H1 (cell line): ENCODE data around the gene GSPT1. TPM values are rescaled to one million over a fixed set of nuclear protein-coding genes. Genes with fewer than 3 reads are reported as not detected.

Source experiments
- CTCF ChIA-PET: fragments of 300-600 bp; sonication (Branson Sonifier 250); formaldehyde crosslinking; loops from one replicate; lab custom pipeline; 2021; ENCODE audit not compliant: partially characterized antibody; lab: Charles Lee
- POLR2A ChIA-PET: fragments of 300-600 bp; sonication (Branson Sonifier 250); formaldehyde crosslinking; loops from one replicate; lab custom pipeline; 2021; ENCODE audit warnings: inconsistent platforms; ENCODE audit not compliant: partially characterized antibody; lab: Charles Lee
- DNase-seq, 2 experiments: peaks; one replicate each; pipeline versions ENCODE4 v3.0.0 to v3.0.0-alpha.2; 2010 to 2022; ENCODE audit warnings: low spot score in 2 of 2, low read depth in 1 of 2, mixed read lengths in 1 of 2
- FAIRE-seq: peaks from 2 replicates; lab custom pipeline; 2011; peaks lifted over from hg19 to GRCh38; lab: Jason Lieb, UNC
- H2AFZ ChIP-seq: 2 replicates; pipeline ENCODE4 v1.8.1; 2012; ENCODE audit warnings: low read length, inconsistent platforms
- H2AK5ac ChIP-seq: 2 replicates; pipeline ENCODE4 v1.6.1; 2013; ENCODE audit warnings: low read depth, low read length
- H2BK120ac ChIP-seq: replicated peaks from 2 replicates; pipeline ENCODE3; 2013; ENCODE audit warnings: low read depth, low read length, inconsistent platforms
- H2BK12ac ChIP-seq: 2 replicates; pipeline ENCODE4 v1.6.1; 2013; ENCODE audit warnings: low read depth, low read length
- H2BK15ac ChIP-seq: 2 replicates; pipeline ENCODE4 v1.6.1; 2013; ENCODE audit warnings: low read length
- H2BK20ac ChIP-seq: 2 replicates; pipeline ENCODE4 v1.6.1; 2013; ENCODE audit warnings: low read length
- H2BK5ac ChIP-seq: 2 replicates; pipeline ENCODE4 v1.6.1; 2013; ENCODE audit warnings: low read depth, low read length
- H3K14ac ChIP-seq: 2 replicates; pipeline ENCODE4 v1.6.1; 2013; ENCODE audit warnings: inconsistent platforms; ENCODE audit not compliant: insufficient read length
- H3K18ac ChIP-seq: 2 replicates; pipeline ENCODE4 v1.6.1; 2013; ENCODE audit warnings: low read length; ENCODE audit errors: extremely low read depth
- H3K23ac ChIP-seq: 2 replicates; pipeline ENCODE4 v1.6.1; 2013; ENCODE audit warnings: inconsistent platforms; ENCODE audit not compliant: insufficient read length
- H3K23me2 ChIP-seq: 2 replicates; pipeline ENCODE4 v1.6.1; 2013; ENCODE audit warnings: low read depth, low read length
- H3K27ac ChIP-seq: 2 replicates; pipeline ENCODE4 v1.6.1; 2011; ENCODE audit warnings: low read depth, low read length, inconsistent platforms
- H3K27me3 ChIP-seq, 4 experiments: replicated peaks in 1 of 4; 1 replicate in 1 of 4; 2 replicates in 3 of 4; pipeline versions ENCODE4 v1.6.1 to v1.8.1; 2011 to 2013; ENCODE audit warnings: low read length in 3 of 4, mild to moderate bottlenecking in 3 of 4, inconsistent platforms in 2 of 4, mixed read lengths in 2 of 4, moderate library complexity in 1 of 4; ENCODE audit not compliant: control insufficient read depth in 3 of 4, insufficient read depth in 3 of 4; ENCODE audit errors: extremely low read depth in 1 of 4
- H3K36me3 ChIP-seq, 4 experiments: 2 replicates each; pipeline versions ENCODE4 v1.6.1 to v1.8.1; 2011 to 2013; ENCODE audit warnings: mild to moderate bottlenecking in 4 of 4, low read length in 3 of 4, moderate library complexity in 2 of 4, control low read depth in 1 of 4, inconsistent platforms in 1 of 4; ENCODE audit not compliant: insufficient read depth in 4 of 4, control insufficient read depth in 2 of 4
- H3K4ac ChIP-seq: replicated peaks from 2 replicates; pipeline ENCODE3; 2013; ENCODE audit warnings: low read length, low read depth, mixed read lengths, inconsistent platforms; ENCODE audit not compliant: insufficient read length
- H3K4me1 ChIP-seq, 4 experiments: replicated peaks in 1 of 4; 1 replicate in 1 of 4; 2 replicates in 3 of 4; pipeline versions ENCODE4 v1.6.1 to v1.8.1; 2011 to 2013; ENCODE audit warnings: low read length in 3 of 4, inconsistent platforms in 2 of 4, mixed read lengths in 1 of 4; ENCODE audit not compliant: insufficient read depth in 4 of 4, control insufficient read depth in 3 of 4
- H3K4me2 ChIP-seq, 2 experiments: 2 replicates each; pipeline versions ENCODE4 v1.6.1 to v1.8.1; 2011 to 2013; ENCODE audit warnings: low read depth in 2 of 2, low read length in 2 of 2, control low read depth in 1 of 2, inconsistent platforms in 1 of 2, mild to moderate bottlenecking in 1 of 2; ENCODE audit not compliant: insufficient read depth in 1 of 2
- H3K4me3 ChIP-seq, 4 experiments: fragments of 200-600, 300-600 bp in 1 of 4; sonication (generic), shearing (Covaris generic), sonication (Bioruptor Twin) in 1 of 4; 2 replicates each; pipeline versions ENCODE4 v1.5.1 to v1.8.1; 2011 to 2016; ENCODE audit warnings: low read length in 4 of 4, low read depth in 3 of 4, control low read depth in 2 of 4, inconsistent platforms in 2 of 4, mild to moderate bottlenecking in 2 of 4, mixed read lengths in 1 of 4, moderate library complexity in 1 of 4; ENCODE audit not compliant: insufficient read depth in 2 of 4; ENCODE audit errors: extremely low read depth in 1 of 4
- H3K56ac ChIP-seq: replicated peaks from 2 replicates; pipeline ENCODE3; 2013; ENCODE audit warnings: low read depth, mild to moderate bottlenecking, mixed read lengths, low read length, inconsistent platforms; ENCODE audit not compliant: insufficient read length
- H3K79me1 ChIP-seq: 2 replicates; pipeline ENCODE4 v1.6.1; 2013; ENCODE audit warnings: low read depth, low read length, control low read depth
- H3K79me2 ChIP-seq, 2 experiments: 2 replicates each; pipeline versions ENCODE4 v1.6.1 to v1.8.1; 2012 to 2013; ENCODE audit warnings: low read length in 2 of 2, mild to moderate bottlenecking in 2 of 2, inconsistent platforms in 1 of 2; ENCODE audit not compliant: insufficient read depth in 2 of 2, control insufficient read depth in 1 of 2
- H3K9ac ChIP-seq, 4 experiments: replicated peaks in 1 of 4; 1 replicate in 1 of 4; 2 replicates in 3 of 4; pipeline versions ENCODE4 v1.6.1 to v1.8.1; 2011 to 2013; ENCODE audit warnings: low read depth in 3 of 4, low read length in 3 of 4, control low read depth in 2 of 4, mild to moderate bottlenecking in 2 of 4, moderate library complexity in 2 of 4, inconsistent platforms in 1 of 4; ENCODE audit errors: extremely low read depth in 1 of 4
- H3K9me3 ChIP-seq, 2 experiments: 2 replicates each; pipeline versions ENCODE4 v1.6.1 to v1.8.1; 2012 to 2013; ENCODE audit warnings: mild to moderate bottlenecking in 2 of 2, moderate library complexity in 2 of 2, control low read depth in 1 of 2, inconsistent platforms in 1 of 2, low read depth in 1 of 2, low read length in 1 of 2, mixed read lengths in 1 of 2; ENCODE audit not compliant: insufficient read depth in 2 of 2
- H4K20me1 ChIP-seq, 2 experiments: replicated peaks in 1 of 2; 2 replicates each; pipeline versions ENCODE3 to v1.8.1; 2011 to 2013; ENCODE audit warnings: inconsistent platforms in 2 of 2, low read length in 2 of 2, mild to moderate bottlenecking in 1 of 2; ENCODE audit not compliant: insufficient read depth in 2 of 2, control insufficient read depth in 1 of 2
- H4K5ac ChIP-seq: 2 replicates; pipeline ENCODE4 v1.6.1; 2013; ENCODE audit warnings: low read length, low read depth, mixed read lengths, inconsistent platforms; ENCODE audit not compliant: insufficient read length
- H4K8ac ChIP-seq: 2 replicates; pipeline ENCODE4 v1.8.0; 2013; ENCODE audit warnings: mild to moderate bottlenecking, moderate library complexity, low read length, inconsistent platforms; ENCODE audit not compliant: insufficient read depth; ENCODE audit errors: extremely low read depth
- H4K91ac ChIP-seq: replicated peaks from 2 replicates; pipeline ENCODE3; 2013; ENCODE audit warnings: low read length, mixed read lengths, inconsistent platforms; ENCODE audit not compliant: insufficient read length
- FOSL1 ChIP-seq: IDR thresholded peaks from 2 replicates; pipeline ENCODE4 v1.6.1; 2011; ENCODE audit warnings: mild to moderate bottlenecking, low read depth, low read length, moderate library complexity; ENCODE audit not compliant: insufficient read depth
- HDAC2 ChIP-seq, 2 experiments: fragments of 300-600 bp in 1 of 2; sonication (generic) in 1 of 2; IDR thresholded peaks; 2 replicates each; pipeline ENCODE4 v1.6.1; 2011 to 2012; ENCODE audit warnings: low read depth in 2 of 2, low read length in 2 of 2, mild to moderate bottlenecking in 2 of 2, moderate library complexity in 2 of 2, borderline replicate concordance in 1 of 2, inconsistent platforms in 1 of 2
- SP4 ChIP-seq: IDR thresholded peaks from 2 replicates; pipeline ENCODE4 v1.6.1; 2012; ENCODE audit warnings: low read length, inconsistent platforms
- TAF1 ChIP-seq: IDR thresholded peaks from 2 replicates; pipeline ENCODE4 v1.6.1; 2011; ENCODE audit warnings: mild to moderate bottlenecking, low read depth, low read length
- WGBS, 2 experiments: shearing (Covaris generic) in 1 of 2; methylation state at CpG; one replicate each; pipeline versions ENCODE4 v1.1.6 to v1.1.7; 2013 to 2015; ENCODE audit warnings: low lambda C conversion rate in 2 of 2, mixed read lengths in 2 of 2, inconsistent platforms in 1 of 2, low coverage in 1 of 2, missing lambda C conversion rate in 1 of 2; ENCODE audit not compliant: insufficient replicate concordance in 2 of 2, insufficient coverage in 1 of 2, insufficient read length in 1 of 2; ENCODE audit errors: extremely low coverage in 1 of 2, missing lambda C conversion rate in 1 of 2; 5-methylcytosine and 5-hydroxymethylcytosine counted together
- polyA plus RNA-seq, 7 experiments: library from polyadenylated mRNA; depleted of rRNA in 3 of 7; stranded (reverse) in 5 of 7; unstranded in 2 of 7; fragments of >200 nt in 5 of 7; fragments of 200-250 nt in 2 of 7; gene quantifications; 1 replicate in 5 of 7; 2 replicates in 1 of 7; 4 replicates in 1 of 7; pipeline versions ENCODE4 v1.2.1 to v1.2.3, GENCODE V29; 2011 to 2013; ENCODE audit warnings: missing spikeins in 2 of 7, mixed read lengths in 2 of 7
- total RNA-seq: library from RNA; stranded (reverse); fragmentation: NEBNext Ultra II Directional; extraction: Animal tissue kit (Norgen Biotek cat#: 25700); gene quantifications from 2 replicates; pipeline ENCODE4 v1.2.1, GENCODE V29; 2021
- TF ChIP-seq, protein P1 (sequence below): IDR thresholded peaks from 2 replicates; pipeline ENCODE4 v1.6.1; 2011; ENCODE audit warnings: low read depth, mild to moderate bottlenecking, low read length; ENCODE audit not compliant: insufficient read depth

Gene GSPT1
- total and polyA plus RNA-seq, 2 of the 8 experiments (the other 6 are each of a cell fraction or from before 2014, with no cell fraction given): 51.0 to 204 TPM

GRCh38 chr16:11852092-11852809 lies 63.5 kb downstream of the GSPT1 start:
- H3K18ac ChIP-seq: no peak overlapping the region
- H3K14ac ChIP-seq: no peak overlapping the region
- no peak overlapping the region for H3K23ac ChIP-seq
- DNase-seq (no peak), FAIRE-seq (no peak)
- H2BK20ac ChIP-seq: no peak overlapping the region
- H3K4me1 ChIP-seq: peaks cover 0 to 4% (median 0%) of the 10 kb centered on the region in 4 experiments; a peak in 2 of 7 replicates
- peaks cover 2 to 9% of the 10 kb centered on the region in 2 experiments for H4K20me1 ChIP-seq
- H3K27ac ChIP-seq: no peak overlapping the region
- H3K4ac ChIP-seq: no peak overlapping the region
- peaks cover 5% of the 10 kb centered on the region; the same call in 1 of the 2 replicates for H3K23me2 ChIP-seq
- POLR2A ChIA-PET: interaction anchor here (1.0 to 2.7 kb wide), 8 partner anchors 9 to 110 kb away, joined by 3 to 25 read pairs (median 6); partner anchors contain the start of gene TXNDC11
- no peak overlapping the region for H4K5ac ChIP-seq
- H2BK15ac ChIP-seq: no peak overlapping the region
- H2AK5ac ChIP-seq: no peak overlapping the region
- H2BK120ac ChIP-seq: no peak overlapping the region
- H3K79me1 ChIP-seq: peaks cover 3% of the 10 kb centered on the region; the same call in 1 of the 2 replicates
- CTCF ChIA-PET: interaction anchor here (1.1 kb wide), 1 partner anchor 14 kb away, joined by 4 read pairs; no protein-coding TSS in a partner anchor
- H2BK12ac ChIP-seq: no peak overlapping the region
- peaks cover 15 to 54% of the 10 kb centered on the region in 2 experiments for H3K79me2 ChIP-seq
- peak overlapping the region; percentile 65 to 86 for H3K4me2 ChIP-seq
- H3K4me3 ChIP-seq: peak overlapping the region; percentile 89 to 100 (median 98)
- no peak overlapping the region for H2AFZ ChIP-seq
- H3K36me3 ChIP-seq: peaks cover 11 to 30% (median 15%) of the 10 kb centered on the region in 4 experiments
- WGBS, 2 experiments: 70% methylated on average over 33 of the region's 33 CpGs; no CpG with 5 or more reads in 1 of the 2 experiments
- H3K9me3 ChIP-seq: no peaks in the 10 kb centered on the region
- H3K9ac ChIP-seq: peak overlapping the region in 1 of 4 experiments; percentile 19; a peak in 1 of 7 replicates
- no peak overlapping the region for H4K91ac ChIP-seq
- no peaks in the 10 kb centered on the region for H3K27me3 ChIP-seq
- H4K8ac ChIP-seq: peak overlapping the region; percentile 11; the same call in 1 of the 2 replicates
- H2BK5ac ChIP-seq: no peak overlapping the region
- H3K56ac ChIP-seq: no peak overlapping the region
- TF ChIP-seq, protein P1, sequence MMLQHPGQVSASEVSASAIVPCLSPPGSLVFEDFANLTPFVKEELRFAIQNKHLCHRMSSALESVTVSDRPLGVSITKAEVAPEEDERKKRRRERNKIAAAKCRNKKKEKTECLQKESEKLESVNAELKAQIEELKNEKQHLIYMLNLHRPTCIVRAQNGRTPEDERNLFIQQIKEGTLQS: no peak
- no peak for TF ChIP-seq FOSL1
- no peak for TF ChIP-seq HDAC2 (IDR thresholded peaks at IDR 0.05; ENCODE audit: borderline replicate concordance in 1 of 2, low read depth in 2 of 2, low read length in 2 of 2)
- no peak for TF ChIP-seq SP4
- TF ChIP-seq TAF1: no peak
